ENCODE results near the gene AK8.

GRCh38 chr9:132769906-132770769, 107.9 kb downstream of the AK8 start:
- no peak for TF ChIP-seq CTCF (IDR thresholded peaks at IDR 0.05)
- peak in 1 of 2 donors; percentile 84 for TF ChIP-seq POLR2AphosphoS5 (IDR thresholded peaks at IDR 0.05; ENCODE audit: insufficient read depth in 1 of 2, low read depth in 1 of 2)

Measured in vagina (tissue), 2 donors.